Right ventricle myocardium inferior (tissue), 1 donor: ENCODE measurements around the gene TAX1BP1. TPM values are rescaled to one million over a fixed set of nuclear protein-coding genes. Genes with fewer than 3 reads are reported as not detected.
A peak's percentile ranks its signal among the peaks of the same experiment; 100 is the strongest.

ENCODE experiments used
- ATAC-seq: fragments of 200-7000 bp; cut with Tn5 transposase; one replicate; pipeline ENCODE4 v1.9.1; 2020; ENCODE audit warnings: mild to moderate bottlenecking, moderate library complexity
- DNase-seq: peaks from one replicate; pipeline ENCODE4 v3.0.0; 2021; ENCODE audit errors: missing footprints
- intact Hi-C: fragments of 100-400 bp; cut with DNase I; formaldehyde crosslinking; loops from one replicate; pipeline ENCODE4 v1.11.0; 2022
- total RNA-seq: library from RNA; stranded (reverse); fragmentation: NEBNext Ultra II Directional; extraction: Animal tissue kit (Norgen Biotek cat#: 25700); gene quantifications from one replicate; pipeline ENCODE4 v1.2.1, GENCODE V29; 2021
- donor health status: DM: no; HTN: yes; CAD: no; lungs with severe emphysema.

Gene TAX1BP1
- total RNA-seq, 1 donor from 2014 or later = 169 TPM

- intact Hi-C loops = no loop called here
- DNase-seq (no peak), ATAC-seq (no peak)
Observed at GRCh38 chr7:27765841-27766240, 25.9 kb downstream of the TAX1BP1 start.

- intact Hi-C loops = no loop called here
- ATAC-seq = no peak
Observed at GRCh38 chr7:27767374-27767773, 27.4 kb downstream of the TAX1BP1 start.

DNA sequence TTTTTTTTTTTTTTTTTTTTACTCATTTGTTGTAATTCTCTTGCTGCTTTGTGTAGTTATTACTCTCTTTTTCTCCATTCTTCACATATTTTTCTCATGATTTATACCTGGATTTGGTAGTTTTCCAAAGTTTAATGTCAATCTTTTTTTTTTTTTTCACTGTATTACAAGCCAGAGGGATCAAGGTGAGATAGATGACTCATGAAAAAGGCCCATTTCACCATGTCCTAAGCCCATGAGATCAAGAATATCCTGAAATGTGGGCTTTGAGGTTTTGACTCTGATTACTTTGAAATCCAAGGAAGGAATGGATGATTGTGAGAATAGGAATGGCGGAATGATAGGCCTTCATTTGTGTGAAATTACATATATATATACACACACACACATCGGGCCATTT lies 31.1 kb downstream of the TAX1BP1 start:
- intact Hi-C loops = loop anchor here (10.0 kb wide), 3 partner anchors 176 to 556 kb away; no protein-coding TSS in a partner anchor
- ATAC-seq = no peak
- no peak for DNase-seq

More at GRCh38 chr7:27767374-27767773, 27.4 kb downstream of the TAX1BP1 start:
- DNase-seq = no peak

GRCh38 chr7:27774717-27775328 lies 34.9 kb downstream of the TAX1BP1 start:
- intact Hi-C loops = loop anchor here (10.0 kb wide), 3 partner anchors 180 to 560 kb away; no protein-coding TSS in a partner anchor
- DNase-seq (no peak), ATAC-seq (no peak)

DNA sequence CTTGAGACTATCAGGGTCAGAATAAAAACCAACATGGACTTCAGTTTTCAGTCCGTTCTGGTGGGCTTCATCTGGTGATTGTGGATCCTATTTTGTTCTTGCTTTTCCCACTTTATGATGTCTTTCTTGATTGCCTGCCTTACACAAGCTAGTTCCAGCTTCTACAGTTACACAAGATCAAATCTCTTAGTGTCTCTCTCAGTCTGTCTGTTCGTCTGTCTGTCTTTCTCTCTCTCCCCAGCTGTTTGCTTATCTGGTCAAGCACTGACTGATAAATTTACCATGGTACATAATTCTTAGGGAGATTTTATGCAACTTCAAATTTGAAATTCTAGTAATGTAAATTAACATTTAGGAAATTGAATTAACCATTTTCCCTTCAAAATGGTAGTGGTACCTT lies 35.8 kb downstream of the TAX1BP1 start:
- no peak for ATAC-seq
- DNase-seq = no peak
- intact Hi-C loops = loop anchor here (10.0 kb wide), 3 partner anchors 181 to 561 kb away; no protein-coding TSS in a partner anchor

GRCh38 chr7:27777662-27778061 lies 37.7 kb downstream of the TAX1BP1 start:
- ATAC-seq = no peak
- intact Hi-C loops = loop anchor here (10.0 kb wide), 3 partner anchors 183 to 563 kb away; no protein-coding TSS in a partner anchor
- no peak for DNase-seq

DNA sequence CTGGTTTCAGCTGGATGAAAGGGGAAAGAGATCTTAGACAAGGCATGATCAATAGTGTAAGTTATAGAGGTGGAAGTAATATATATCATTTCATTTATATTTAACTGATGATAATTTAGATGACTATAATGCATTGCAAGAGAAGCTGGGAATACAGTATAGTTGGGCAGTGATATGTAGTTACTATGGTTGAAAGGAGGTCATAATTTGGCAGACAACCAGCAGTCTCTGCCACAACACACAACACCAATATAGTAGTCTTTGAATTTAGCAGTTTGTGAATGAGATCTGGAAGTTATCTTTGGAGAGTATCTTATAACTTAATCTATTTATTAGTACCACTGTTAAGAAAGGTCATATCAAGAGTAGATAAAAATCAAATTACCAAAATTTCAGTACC lies 39.9 kb downstream of the TAX1BP1 start:
- no peak for ATAC-seq
- intact Hi-C loops = loop anchor here (5.0 to 10.0 kb wide), 4 partner anchors 118 to 565 kb away; partner anchors contain the start of gene HIBADH
- DNase-seq = no peak

DNA sequence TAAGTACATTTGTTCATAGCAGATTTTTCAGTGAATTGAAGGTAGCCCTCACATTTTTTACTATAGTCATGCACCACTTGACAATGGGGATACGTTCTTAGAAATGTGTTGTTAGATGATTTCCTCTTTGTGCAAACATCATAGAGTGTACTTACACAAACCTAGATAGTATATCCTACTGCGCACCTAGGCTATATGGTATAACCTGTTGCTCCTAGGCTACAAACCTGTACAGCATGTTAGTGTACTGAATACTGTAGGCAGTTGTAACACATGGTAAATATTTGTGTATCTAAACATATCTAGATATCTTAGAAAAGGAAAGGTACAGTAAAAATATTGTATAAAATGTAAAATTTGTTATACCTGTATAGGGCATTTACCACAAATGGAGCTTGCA lies 41.2 kb downstream of the TAX1BP1 start:
- DNase-seq (no peak), ATAC-seq (no peak)
- intact Hi-C loops = loop anchor here (5.0 kb wide), 1 partner anchor 119 kb away; the partner anchor contains the start of gene HIBADH

GRCh38 chr7:27782849-27783248 lies 42.9 kb downstream of the TAX1BP1 start:
- intact Hi-C loops = loop anchor here (5.0 kb wide), 1 partner anchor 121 kb away; the partner anchor contains the start of gene HIBADH
- DNase-seq (no peak), ATAC-seq (no peak)

GRCh38 chr7:27784399-27785053 lies 44.6 kb downstream of the TAX1BP1 start:
- intact Hi-C loops = loop anchor here (5.0 kb wide), 1 partner anchor 122 kb away; the partner anchor contains the start of gene HIBADH
- DNase-seq (no peak), ATAC-seq (no peak)

DNA sequence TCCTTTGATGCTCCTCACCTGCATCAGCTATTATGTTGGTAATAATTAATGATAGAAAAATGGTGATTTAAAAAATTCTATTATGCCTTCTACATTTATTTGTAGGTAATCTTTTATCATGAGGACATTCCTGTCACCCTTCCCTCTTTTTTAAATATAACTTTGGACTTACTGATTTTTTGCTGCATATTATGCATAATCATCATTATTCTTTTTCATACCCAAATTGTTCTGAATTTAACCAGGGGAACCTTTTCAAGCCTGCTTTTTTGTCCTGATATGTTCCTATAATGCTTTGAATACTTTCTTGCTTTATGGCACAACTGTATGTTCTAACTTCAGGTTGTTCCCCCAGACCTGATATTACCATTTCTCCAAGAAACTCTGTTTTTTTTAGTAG lies 48.5 kb downstream of the TAX1BP1 start:
- DNase-seq = no peak
- intact Hi-C loops = no loop called here
- no peak for ATAC-seq

- ATAC-seq = no peak
- intact Hi-C loops = no loop called here
- no peak for DNase-seq
Observed at GRCh38 chr7:27793780-27794179, 53.8 kb downstream of the TAX1BP1 start.

- intact Hi-C loops = no loop called here
- DNase-seq (no peak), ATAC-seq (no peak)
Observed at GRCh38 chr7:27795977-27796376, 56.0 kb downstream of the TAX1BP1 start.

- intact Hi-C loops = no loop called here
- DNase-seq (no peak), ATAC-seq (no peak)
Observed at GRCh38 chr7:27799212-27799611, 59.2 kb downstream of the TAX1BP1 start.

GRCh38 chr7:27802999-27803398 lies 63.0 kb downstream of the TAX1BP1 start:
- ATAC-seq = no peak
- no peak for DNase-seq
- intact Hi-C loops = no loop called here

DNA sequence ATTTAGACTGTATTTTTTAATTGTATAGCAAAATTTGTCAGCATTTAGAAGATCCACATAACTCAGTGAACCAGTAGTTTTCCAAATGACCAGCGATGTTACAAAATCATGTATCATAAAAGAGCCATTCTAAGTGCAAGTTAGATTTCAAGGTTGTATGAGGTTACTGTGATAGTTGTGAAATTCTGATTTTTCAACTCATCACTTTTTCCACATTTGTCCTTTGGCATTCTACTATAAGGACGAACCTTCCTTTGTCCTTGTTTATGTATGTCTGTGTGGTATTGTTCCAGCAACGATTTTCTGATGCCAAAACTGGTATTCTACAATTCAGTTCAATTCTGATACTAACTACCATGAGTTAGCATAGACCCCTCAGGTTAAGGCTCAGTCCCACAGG lies 64.2 kb downstream of the TAX1BP1 start:
- intact Hi-C loops = no loop called here
- DNase-seq (no peak), ATAC-seq (no peak)

DNA sequence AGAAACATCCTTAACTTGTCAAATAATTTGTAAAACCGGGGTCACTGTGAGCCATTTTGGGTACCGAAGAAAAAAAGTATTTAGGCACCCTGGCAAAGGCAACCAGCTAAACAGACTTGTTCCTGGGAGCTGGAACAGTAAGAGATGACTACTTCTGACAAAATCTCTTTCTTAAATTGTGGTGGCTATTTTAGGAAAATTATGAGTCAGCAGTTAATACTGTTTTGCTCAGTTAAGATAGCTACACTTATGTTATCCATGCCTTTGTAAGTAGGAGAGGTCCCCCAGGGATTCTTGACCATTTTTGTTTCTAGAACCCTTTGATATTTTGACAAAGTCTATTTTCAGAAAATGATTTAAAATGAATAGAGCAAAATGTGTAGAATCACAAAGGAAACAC lies 68.7 kb downstream of the TAX1BP1 start:
- intact Hi-C loops = no loop called here
- DNase-seq (no peak), ATAC-seq (peak; percentile 40)

DNA sequence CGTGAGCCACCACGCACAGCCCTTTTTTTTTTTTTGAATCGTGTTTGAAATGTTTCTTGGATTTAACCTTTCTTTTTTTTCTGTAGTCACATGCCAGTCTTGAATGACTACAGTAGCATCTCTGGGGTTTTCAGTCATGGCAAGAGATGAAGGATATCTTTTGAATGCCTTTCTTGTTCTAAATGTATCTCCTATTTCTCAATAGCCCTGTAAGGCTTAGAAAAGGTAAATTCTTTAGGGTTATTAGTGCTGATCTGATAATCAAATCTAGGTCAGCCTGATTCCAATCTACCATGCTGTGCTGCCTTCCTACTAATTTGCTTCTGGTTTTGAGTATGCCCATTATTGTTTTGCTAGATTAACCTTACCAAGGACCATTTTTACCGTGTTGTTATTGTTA lies 70.2 kb downstream of the TAX1BP1 start:
- intact Hi-C loops = no loop called here
- DNase-seq = no peak
- ATAC-seq = no peak

- intact Hi-C loops = no loop called here
- ATAC-seq = no peak
- no peak for DNase-seq
Observed at GRCh38 chr7:27812706-27813105, 72.7 kb downstream of the TAX1BP1 start.

GRCh38 chr7:27822245-27822644 lies 82.3 kb downstream of the TAX1BP1 start:
- intact Hi-C loops = no loop called here

More at GRCh38 chr7:27822245-27822644, 82.3 kb downstream of the TAX1BP1 start:
- DNase-seq (no peak), ATAC-seq (no peak)
